Gastrocnemius medialis (tissue), 4 donors: ENCODE measurements around the gene YBEY. TPM values are rescaled to one million over a fixed set of nuclear protein-coding genes. Genes with fewer than 3 reads are reported as not detected.

ENCODE experiments used
- ATAC-seq, 2 donors: fragments of 150-250 bp; one replicate each; pipeline ENCODE4 v1.9.1; 2016
- DNase-seq, 2 donors: peaks; one replicate each; pipeline ENCODE4 v3.0.0-alpha.2; 2019
- H3K27ac ChIP-seq, 4 donors: fragments of 200-600 bp; sonication (generic); 1 replicate in 1 of 4; 2 replicates in 3 of 4; pipeline ENCODE4 v1.5.1; 2016 to 2018; ENCODE audit warnings: mild to moderate bottlenecking in 2 of 4, moderate library complexity in 1 of 4
- H3K27me3 ChIP-seq, 3 donors: fragments of 200-600 bp; sonication (generic) in 2 of 3; 1 replicate in 1 of 3; 2 replicates in 2 of 3; pipeline versions ENCODE4 v1.5.1 to v1.6.0; 2016 to 2019; ENCODE audit warnings: mild to moderate bottlenecking in 1 of 3, moderate library complexity in 1 of 3
- H3K36me3 ChIP-seq, 2 donors: fragments of 200-600 bp; sonication (generic) in 1 of 2; one replicate each; pipeline ENCODE4 v1.5.1; 2017 to 2018
- H3K4me1 ChIP-seq, 2 donors: fragments of 200-600 bp; sonication (generic) in 1 of 2; one replicate each; pipeline ENCODE4 v1.5.1; 2016 to 2017; ENCODE audit warnings: mild to moderate bottlenecking in 2 of 2
- H3K4me3 ChIP-seq, 4 donors: fragments of 200-600 bp; sonication (generic) in 3 of 4; 1 replicate in 1 of 4; 2 replicates in 3 of 4; pipeline ENCODE4 v1.5.1; 2016 to 2019; ENCODE audit warnings: mild to moderate bottlenecking in 2 of 4
- H3K9me3 ChIP-seq, 3 donors: fragments of 200-600 bp; sonication (generic) in 2 of 3; 1 replicate in 1 of 3; 2 replicates in 2 of 3; pipeline ENCODE4 v1.5.1; 2016 to 2019
- CTCF ChIP-seq, 5 experiments: fragments of 450-650 bp in 3 of 5; fragments of 200-600 bp in 2 of 5; sonication (generic) in 2 of 5; IDR thresholded peaks in 4 of 5; conservative IDR thresholded peaks in 1 of 5; 1 replicate in 4 of 5; 2 replicates in 1 of 5; pipeline ENCODE4 v1.5.1; 2016 to 2019; ENCODE audit warnings: antibody characterized with exemption in 5 of 5, mild to moderate bottlenecking in 3 of 5, moderate library complexity in 3 of 5
- POLR2A ChIP-seq, 2 donors: fragments of 450-650 bp; IDR thresholded peaks; one replicate each; pipeline ENCODE4 v1.6.1; 2017; ENCODE audit warnings: antibody characterized with exemption in 2 of 2, mild to moderate bottlenecking in 2 of 2, moderate library complexity in 2 of 2
- in situ Hi-C, 4 donors: fragments of 200-750 bp; cut with MboI; loops; one replicate each; pipeline versions ENCODE4 v1.15.0 to v1.8.0; 2017; ENCODE audit warnings: low sequenced_read_pairs in 4 of 4
- intact Hi-C: fragments of 100-400 bp; cut with DNase I; formaldehyde crosslinking; loops from one replicate; pipeline ENCODE4 v1.15.1; 2023; ENCODE audit warnings: low total_unique reads
- total RNA-seq, 4 donors: library from RNA; depleted of rRNA; stranded (reverse); fragments of >200 nt; gene quantifications; one replicate each; pipeline versions ENCODE4 v1.1.0 to v1.2.3, GENCODE V29; 2016

YBEY gene
- total RNA-seq, 4 donors from 2014 or later = 11.3 to 27.9 (median 18.7) TPM

DNA sequence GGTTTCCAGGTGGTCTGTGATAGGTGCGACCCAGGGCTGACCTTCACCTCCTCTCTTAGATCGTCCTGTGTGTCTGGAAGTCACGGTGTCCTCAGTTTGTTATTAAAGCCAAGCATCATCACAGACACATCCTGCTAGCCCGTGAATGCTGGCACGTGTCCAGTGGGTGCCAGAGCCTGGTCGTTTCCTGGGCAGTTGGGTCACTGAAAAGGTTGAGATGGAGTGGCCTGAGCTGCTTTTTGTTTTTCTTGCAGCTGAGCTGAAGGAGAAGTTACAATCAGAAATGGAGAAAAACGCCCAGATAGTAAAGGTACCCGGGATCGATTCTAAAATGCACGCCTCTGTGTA, 61.0 kb downstream of the YBEY start:
- TF ChIP-seq CTCF (IDR thresholded peaks at IDR 0.05 in 4 of 5, conservative IDR thresholded peaks at IDR 0.05 in 1 of 5) (no peak), POLR2A (IDR thresholded peaks at IDR 0.05) (no peak)
- Histone ChIP-seq H3K9me3 (no peaks in the 10 kb centered on the region), H3K36me3 (peaks cover 0 to 51% of the 10 kb centered on the region in 2 donors), H3K4me3 (no peak overlapping the region), H3K27ac (peak overlapping the region; percentile 81 to 99 (median 96)), H3K4me1 (peaks cover 14 to 40% of the 10 kb centered on the region in 2 donors), H3K27me3 (no peaks in the 10 kb centered on the region)
- intact Hi-C loops = no loop called here
- in situ Hi-C loops = loop anchor here in 1 of 4 donors (10.0 kb wide), 1 partner anchor 48 kb away; no protein-coding TSS in a partner anchor
- ATAC-seq (no peak), DNase-seq (no peak)

Other genes starting within 250 kb of the YBEY start
- 100 to 1,000 TPM in 2 of 4 donors, 10 to 100 TPM in 2; 44.0 to 141 (median 88.4) TPM for gene COL6A2, start 188.2 kb upstream of the YBEY start, total RNA-seq
- under 1 TPM in 2 of 4 donors, not detected in 2; 0.33 to 0.95 TPM for gene FTCD, start 130.8 kb upstream of the YBEY start, total RNA-seq
- gene SPATC1L, start 101.9 kb upstream of the YBEY start, total RNA-seq = 10 to 100 TPM in 1 of 4 donors, 1 to 10 TPM in 3; 1.5 to 11.9 (median 3.0) TPM
- 10 to 100 TPM; 26.4 to 47.2 (median 32.7) TPM for gene LSS, start 57.6 kb upstream of the YBEY start, total RNA-seq
- 100 to 1,000 TPM in 1 of 4 donors, 10 to 100 TPM in 3; 52.1 to 155 (median 83.2) TPM for gene MCM3AP, start 731 bp upstream of the YBEY start, total RNA-seq
- gene C21orf58, start 37.5 kb downstream of the YBEY start, total RNA-seq = 1 to 10 TPM in 1 of 4 donors, under 1 TPM in 3; 0.44 to 1.6 (median 0.74) TPM
- 100 to 1,000 TPM; 200 to 431 (median 290) TPM for gene PCNT, start 37.8 kb downstream of the YBEY start, total RNA-seq
- gene DIP2A, start 172.5 kb downstream of the YBEY start, total RNA-seq = 10 to 100 TPM in 2 of 4 donors, 1 to 10 TPM in 2; 6.3 to 15.5 (median 11.8) TPM